ENCODE measurements around the gene GRK5.

The GRK5 gene

DNA sequence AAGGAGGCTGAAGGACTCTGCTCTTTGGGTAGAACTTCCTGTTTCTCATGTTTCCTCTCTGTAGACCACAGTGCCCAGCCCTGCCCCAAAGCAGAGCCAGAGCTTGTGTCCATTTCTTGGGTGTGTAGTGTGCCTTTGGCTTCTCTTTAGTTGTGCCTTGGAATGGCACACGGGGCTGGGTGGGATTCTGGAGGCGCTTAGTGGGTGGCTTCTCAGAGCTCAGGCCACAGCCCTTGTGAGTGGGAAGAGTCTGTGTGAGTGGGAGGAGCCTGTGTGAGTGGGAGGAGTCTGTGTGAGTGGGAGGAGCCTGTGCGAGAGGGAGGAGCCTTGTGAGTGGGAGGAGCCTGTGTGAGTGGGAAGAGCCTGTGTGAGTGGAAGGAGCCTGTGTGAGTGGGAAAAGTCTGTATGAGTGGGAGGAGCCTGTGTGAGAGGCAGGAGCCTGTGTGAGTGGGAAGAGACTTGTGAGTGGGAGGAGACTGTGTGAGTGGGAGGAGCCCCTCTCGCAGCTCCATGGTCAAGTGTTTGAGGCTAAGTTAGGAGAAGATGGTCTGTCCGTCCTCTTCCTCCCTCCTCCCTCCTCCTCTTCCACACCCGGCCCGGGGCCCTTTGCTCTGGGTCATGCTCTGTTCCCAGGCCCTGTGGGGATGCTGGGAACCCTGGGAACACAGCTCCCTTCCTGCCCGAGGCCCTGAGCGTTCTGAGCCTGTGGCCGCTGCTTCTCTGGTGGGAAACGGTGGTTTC, 153.0 kb downstream of the GRK5 start:
- no peak for DNase-seq (ENCODE audit: low read depth in 2 of 2)

GRCh38 chr10:119361037-119361436, 153.7 kb downstream of the GRK5 start:
- DNase-seq (ENCODE audit: low read depth in 2 of 2), result no peak

DNA sequence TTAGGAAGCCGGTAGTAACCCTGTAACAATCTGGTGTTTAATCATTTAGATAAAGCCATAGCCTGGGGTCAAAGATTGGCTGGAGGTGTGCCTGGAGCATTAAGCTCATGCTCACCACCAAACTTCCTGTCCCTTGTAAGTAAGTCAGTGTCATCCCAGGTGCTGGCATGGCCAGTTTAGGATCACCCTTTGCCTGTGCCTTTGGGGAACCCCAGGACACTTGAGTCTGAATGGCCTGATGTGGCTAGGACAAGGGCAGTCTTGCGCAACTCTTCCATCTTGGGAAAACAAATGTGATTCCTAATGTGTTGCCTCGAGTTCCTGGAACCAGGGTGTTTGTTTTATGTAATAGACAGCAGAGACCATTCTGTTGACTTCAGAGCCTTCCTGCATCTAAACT, 154.8 kb downstream of the GRK5 start:
- DNase-seq (ENCODE audit: low read depth in 2 of 2), result no peak

DNA sequence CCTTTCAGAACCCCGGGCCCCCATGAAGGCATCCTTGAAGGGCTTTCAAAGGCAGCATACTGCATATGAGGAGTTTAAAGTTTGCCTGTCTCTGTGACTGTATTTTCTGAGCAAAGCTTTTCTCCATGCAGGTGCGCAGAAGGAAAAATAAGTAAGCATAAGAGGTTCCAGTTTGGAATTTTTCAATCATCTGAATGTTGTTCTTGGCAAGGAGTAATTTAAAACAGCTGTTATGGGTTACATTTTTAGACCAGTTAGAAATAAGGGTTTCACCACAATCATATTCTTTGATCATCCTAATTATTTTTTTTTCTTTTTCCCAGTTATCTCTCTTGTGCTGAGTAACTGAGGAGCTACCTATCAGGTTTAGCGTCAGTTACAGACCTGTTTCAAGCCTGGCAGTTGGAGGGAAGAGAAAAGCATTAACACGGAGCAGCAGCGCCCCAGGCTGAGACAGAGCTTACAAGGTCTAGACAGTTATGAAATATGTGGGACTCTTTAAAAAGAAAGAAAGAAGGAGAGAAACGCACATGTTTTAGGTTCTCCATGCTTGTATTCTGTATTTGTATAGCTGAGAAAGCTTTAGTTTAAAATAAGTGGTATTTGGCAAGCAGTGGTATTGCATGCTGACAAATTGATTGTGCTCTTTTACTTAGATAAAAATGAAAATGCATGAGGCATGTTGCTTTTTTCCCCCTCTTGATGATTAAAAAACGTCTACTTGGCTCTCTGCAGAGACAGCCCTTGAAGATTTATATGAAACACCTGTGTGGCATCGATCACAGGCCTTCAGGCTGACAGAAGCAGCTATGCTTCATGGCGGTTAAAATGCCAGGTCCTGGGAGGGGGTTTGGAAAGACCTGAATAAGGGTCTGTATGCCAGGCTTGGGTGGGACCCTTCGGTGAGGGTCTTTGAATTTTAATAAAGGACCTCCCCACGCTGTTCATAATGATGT, 157.6 kb downstream of the GRK5 start:
- DNase-seq (ENCODE audit: low read depth in 2 of 2), result no peak

DNA sequence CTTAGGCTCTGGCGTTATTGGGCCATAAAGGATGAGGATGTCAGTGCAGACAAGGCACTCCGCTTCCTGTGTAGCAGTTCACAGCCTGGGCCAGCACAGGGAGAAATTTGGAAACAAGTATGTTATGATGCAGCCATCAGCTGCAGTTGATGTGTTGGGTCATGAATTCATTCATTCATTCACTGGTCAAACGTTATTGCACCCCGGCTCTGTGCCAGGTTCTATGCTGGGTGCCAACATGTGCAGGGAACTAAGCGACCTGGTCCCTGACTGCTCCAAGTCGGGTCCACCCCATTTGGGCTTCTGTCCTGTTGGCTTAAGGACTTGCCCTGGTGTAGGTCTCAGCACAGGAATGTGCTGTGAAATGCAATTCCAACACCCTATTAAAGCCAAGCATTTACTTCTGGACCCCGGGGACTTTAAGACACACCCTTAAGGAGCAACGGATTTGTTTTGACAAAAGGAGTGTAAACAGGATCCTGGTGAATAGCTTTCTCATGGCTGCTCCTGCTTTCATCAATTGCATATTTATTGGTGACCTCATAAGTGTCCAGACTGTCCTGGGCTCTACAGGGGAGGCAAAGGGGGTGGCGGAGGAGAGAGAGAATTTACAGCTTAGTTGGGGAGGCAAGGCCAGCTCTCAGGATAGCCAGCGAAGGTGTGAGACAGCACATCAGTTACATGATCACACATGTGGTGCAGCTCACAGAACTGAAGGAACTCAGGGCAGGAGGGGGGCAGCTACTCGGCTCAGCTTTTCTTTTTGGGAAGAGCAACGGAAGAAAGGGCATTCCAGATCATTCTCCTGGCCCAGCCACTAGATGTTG, 158.6 kb downstream of the GRK5 start:
- no peak for DNase-seq (ENCODE audit: low read depth in 2 of 2)

DNA sequence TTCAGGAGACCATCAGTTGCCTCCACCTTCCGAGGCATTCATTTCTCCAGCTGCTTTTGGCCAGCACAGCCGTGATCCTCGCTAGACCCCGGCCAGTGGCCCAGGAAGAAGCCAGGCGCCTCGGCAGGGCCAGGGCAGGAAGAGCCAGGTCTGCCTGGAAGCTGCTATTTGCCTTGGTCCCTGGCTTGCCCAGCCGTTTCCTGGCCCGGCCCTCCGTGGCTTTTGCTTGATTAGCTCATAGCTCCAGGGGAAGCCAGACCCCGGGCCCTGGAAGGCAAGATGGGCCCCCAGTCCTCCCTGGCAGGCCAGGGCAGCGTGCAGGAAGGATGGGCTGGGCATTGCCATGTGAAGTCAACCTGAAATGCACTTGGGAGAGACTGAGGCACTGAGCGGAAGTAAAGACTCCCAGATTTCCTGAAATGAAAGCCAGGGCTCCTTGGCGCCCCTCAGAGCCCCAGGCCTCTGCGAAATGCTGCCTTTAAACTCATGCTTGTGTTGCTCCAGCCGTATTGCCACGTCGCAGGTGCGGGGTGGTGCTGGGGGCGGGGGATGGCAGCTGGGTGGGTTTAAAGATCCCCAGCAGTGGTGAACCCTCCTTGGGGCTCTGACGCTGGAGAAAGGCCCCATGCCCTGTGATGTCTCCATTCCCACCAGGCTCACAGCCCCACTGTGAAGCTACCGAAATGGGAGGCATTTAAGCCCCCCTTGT, 160.6 kb downstream of the GRK5 start:
- DNase-seq (ENCODE audit: low read depth in 2 of 2), result no peak

GRCh38 chr10:119368581-119368980, 161.2 kb downstream of the GRK5 start:
- no peak for DNase-seq (ENCODE audit: low read depth in 2 of 2)

DNA sequence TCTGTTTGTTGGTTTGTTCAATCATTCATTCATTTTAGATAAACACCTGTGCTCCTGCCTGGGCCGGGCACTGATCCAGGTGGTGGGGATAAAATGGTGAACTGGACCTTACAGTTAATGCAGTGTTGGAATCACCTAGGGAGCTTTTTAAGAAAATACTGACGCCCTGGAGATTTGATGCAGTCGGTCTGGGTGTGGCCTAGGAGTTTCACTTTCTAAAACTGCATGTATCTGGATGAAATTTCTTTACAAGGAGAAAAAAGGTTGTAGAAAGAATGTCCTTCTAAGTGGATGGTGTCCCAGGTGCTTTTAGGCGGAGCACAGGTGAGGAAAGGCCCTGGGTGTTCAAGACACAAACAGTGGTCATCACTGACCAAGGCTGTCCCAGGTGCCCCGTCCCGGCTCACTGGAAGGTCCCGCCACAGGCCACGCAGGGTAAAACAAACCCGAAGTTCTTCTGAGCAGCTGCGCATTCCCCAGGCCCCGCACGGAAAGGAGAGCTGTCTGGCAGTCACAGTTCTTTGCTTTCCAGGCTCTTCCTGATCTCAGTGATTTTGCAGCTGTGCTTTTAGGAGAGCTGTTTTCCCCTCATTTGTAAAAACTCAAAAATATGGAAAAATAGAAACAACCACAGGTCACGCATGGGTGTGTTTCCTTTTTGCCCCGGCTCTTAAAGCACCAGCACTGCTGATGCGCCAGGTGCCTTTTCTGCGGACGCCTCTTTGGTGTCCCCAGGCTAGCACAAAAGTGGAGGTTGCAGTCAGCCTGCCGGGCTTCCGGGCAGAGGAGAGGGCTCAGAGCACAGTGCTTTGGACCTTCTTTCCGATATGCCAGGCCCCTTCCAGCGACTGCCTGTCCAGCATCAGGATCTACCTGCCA, 161.9 kb downstream of the GRK5 start:
- no peak for DNase-seq (ENCODE audit: low read depth in 2 of 2)

GRCh38 chr10:119370111-119370741, 162.9 kb downstream of the GRK5 start:
- peak in 1 of 2 experiments; percentile 32 for DNase-seq (ENCODE audit: low read depth in 2 of 2)

- peak; percentile 78 for DNase-seq (ENCODE audit: low read depth in 2 of 2)
These were observed 163.8 kb downstream of the GRK5 start for GRCh38 chr10:119370972-119371703.

DNA sequence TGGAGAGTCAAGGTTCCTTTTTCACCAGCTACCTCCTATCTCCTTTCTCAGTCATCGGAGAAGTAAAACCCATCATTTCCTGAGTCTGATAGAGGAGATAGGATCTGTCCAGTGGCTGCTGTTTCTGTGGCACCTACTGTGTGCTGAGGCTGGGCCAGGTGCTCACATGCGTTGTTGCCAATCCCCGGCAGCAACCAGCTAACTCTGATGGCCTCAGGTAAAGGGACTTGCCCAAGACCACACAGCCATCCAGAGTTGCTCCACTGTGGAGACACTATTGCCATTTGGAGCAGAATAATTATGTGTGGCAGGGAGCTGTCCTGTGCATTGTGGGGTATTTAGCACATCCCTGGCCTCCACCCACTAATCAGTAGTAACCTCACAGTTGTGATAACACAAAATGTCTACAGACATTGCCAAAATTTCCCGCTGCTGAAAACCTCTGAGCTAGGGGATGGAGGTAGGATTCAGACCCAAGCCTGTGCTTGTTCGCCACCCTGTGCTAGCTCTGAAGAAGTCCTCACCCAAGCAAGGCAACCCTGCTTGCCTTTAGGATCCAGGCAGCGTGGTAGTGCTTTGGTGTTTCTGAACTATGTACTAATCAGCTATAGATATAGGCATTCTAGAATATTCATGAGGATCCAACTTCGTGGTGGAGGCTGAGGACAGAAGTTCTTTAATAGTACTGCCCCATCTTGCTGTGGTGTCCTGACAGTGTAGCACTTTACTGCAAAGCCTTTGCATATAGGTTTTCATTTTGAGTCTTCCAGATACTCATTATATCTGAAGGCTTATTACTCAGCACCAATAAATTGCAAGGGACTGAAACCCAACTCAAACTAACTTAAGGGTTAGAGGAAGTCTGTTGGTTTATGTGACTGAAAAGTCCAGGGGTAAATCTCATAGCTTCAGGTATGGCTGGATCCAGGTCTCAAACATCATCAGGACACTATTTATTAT, 164.6 kb downstream of the GRK5 start:
- DNase-seq (ENCODE audit: low read depth in 2 of 2), result no peak

DNA sequence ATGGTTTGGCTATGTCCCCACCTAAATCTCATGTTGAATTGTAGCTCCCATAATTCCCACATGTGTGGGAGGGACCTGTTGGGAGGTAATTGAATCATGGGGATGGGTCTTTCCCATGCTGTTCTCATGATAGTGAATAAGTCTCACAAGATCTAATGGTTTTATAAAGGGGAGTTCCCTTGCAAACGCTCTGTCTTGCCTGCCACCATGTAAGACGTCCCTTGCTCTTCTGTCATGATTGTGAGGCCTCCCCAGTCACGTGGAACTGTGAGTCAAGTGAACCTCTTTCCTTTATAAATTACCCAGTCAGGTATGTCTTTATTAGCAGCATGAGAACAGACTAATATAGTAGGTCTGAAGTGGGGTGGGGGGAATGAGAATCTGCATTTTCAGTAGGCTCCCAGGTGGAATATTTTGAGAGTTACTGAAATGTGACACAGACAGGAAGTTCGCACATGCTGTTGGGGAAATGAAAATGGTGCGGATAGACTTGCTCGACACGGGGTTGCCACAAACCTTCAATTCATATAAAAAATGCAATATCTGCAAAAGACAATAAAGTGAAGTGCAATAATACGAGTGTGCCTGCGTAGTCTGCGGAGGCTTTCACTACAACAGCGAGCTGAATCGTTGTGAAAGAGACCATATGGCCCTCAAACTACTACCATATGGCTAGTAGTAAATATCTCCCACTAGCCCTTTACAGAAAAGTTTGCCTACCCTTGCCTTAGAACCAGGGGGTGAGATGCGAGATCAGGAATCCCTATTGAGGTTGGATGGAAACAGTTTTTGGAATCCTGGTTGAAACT, 166.1 kb downstream of the GRK5 start:
- no peak for DNase-seq (ENCODE audit: low read depth in 2 of 2)

DNA sequence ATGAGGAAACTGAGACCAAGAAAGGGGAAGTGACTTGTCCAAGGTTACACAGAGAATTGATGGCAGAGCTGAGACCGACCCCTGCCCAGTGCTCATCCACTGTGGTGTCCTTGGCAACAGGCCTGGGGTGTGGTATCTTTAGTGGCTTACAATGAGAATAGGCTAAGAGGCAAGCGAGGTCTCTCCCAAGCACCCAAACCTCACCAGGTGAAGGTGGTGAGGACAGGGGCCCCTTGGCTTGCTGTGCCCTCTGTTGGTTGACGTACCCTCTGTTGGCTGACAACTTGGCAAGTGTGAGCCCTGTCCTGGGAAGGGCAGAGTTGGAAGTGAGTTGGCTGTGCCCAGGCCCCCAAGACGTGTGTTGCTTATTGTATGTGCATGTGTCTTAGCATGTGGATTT, 166.9 kb downstream of the GRK5 start:
- no peak for DNase-seq (ENCODE audit: low read depth in 2 of 2)

GRCh38 chr10:119375574-119376272, 168.4 kb downstream of the GRK5 start:
- DNase-seq (ENCODE audit: low read depth in 2 of 2), result no peak

GRCh38 chr10:119377451-119377957, 170.1 kb downstream of the GRK5 start:
- no peak for DNase-seq (ENCODE audit: low read depth in 2 of 2)

Data from fibroblast of skin of left biceps (primary cell).